T-helper 1 cell treated with Interleukin-12 subunit alpha and Interleukin-12 subunit beta and Interleukin-4 antibody, amounts not matched to agents 30 ng/mL and 1 ng/mL, for 36 hours (primary cell): ENCODE results near the gene DDX1. TPM values are rescaled to one million over a fixed set of nuclear protein-coding genes. Genes with fewer than 3 reads are reported as not detected.

Experiments used
- intact Hi-C: fragments of 100-400 bp; cut with micrococcal nuclease; formaldehyde crosslinking; loops from one replicate; pipeline ENCODE4 v1.15.1; 2024
- total RNA-seq: library from RNA; stranded (reverse); gene quantifications from 2 replicates; pipeline ENCODE4 v1.2.3, GENCODE V29; 2022

The DDX1 gene
- total RNA-seq, 1 donor from 2014 or later = 66.0 TPM

DNA sequence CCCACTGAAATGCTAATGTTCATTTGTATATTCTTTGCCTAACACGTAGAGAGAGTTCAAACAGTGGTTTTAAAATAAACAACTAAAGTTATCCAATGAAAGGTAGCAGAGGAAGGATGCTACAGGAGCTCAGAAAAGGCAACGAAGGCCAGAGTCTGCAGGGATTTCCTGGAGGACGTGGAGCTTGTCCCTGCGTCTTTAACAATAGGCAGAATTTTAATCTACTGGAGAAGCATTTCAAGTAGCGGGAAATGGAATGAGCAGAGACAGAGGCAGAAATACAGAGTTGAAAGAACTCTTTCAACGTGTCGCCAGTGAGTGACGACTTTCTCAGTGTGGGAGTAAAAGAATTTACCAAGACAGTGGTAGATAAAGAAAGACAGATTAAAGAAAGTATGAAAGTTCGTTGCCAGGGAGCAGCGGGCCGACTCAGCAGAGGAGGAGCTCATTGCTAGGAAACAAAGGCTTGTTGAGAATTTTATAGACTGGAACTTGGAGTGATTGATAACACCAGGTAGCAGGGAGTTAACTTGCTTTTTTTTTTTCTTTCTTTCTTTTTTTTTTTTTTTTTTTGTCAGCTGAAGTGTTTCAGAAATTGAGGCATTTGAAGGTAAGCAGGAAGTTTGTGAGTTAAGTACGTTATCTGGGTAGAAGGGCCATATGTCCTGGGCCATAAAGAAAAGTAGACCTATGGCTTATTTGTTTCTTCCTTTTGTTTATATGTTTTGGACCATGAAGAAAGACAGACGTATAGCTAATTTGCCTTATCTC, 29.9 kb upstream of the DDX1 start:
- intact Hi-C loops = loop anchor here (1.0 to 5.0 kb wide), 6 partner anchors 16 to 659 kb away; partner anchors contain the start of gene DDX1

DNA sequence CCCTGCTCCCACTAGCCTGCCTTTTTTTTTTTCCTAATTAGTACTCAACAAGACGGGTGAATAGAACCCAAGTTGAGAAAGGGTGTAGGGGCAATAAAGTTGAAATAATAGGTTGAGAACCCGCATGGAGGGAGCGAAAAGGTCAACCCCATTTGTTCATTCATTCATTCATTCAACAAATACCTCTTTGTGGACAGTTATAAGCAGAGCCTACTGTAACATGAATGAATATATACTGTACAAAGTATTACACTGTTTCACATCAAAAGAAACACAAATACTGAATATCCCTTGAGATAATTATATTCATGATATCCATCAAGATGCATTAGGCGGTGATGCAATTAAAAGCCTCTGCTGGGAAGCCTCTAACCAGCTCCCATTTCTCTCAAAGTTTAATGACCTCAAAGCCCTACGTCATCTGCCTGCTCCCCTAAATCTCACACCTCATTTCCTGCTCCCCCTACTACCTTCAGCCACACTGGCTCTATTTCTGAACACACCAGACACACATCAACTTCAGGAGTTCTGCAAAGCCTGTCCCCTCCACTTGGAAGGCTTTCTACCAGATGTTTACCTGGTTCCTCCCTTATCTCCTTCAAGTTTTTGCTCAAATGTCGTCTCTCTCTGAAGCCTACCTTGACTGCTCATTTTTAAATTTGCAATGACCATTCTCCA, 29.2 kb upstream of the DDX1 start:
- intact Hi-C loops = loop anchor here (5.0 kb wide), 1 partner anchor 660 kb away; no protein-coding TSS in a partner anchor

DNA sequence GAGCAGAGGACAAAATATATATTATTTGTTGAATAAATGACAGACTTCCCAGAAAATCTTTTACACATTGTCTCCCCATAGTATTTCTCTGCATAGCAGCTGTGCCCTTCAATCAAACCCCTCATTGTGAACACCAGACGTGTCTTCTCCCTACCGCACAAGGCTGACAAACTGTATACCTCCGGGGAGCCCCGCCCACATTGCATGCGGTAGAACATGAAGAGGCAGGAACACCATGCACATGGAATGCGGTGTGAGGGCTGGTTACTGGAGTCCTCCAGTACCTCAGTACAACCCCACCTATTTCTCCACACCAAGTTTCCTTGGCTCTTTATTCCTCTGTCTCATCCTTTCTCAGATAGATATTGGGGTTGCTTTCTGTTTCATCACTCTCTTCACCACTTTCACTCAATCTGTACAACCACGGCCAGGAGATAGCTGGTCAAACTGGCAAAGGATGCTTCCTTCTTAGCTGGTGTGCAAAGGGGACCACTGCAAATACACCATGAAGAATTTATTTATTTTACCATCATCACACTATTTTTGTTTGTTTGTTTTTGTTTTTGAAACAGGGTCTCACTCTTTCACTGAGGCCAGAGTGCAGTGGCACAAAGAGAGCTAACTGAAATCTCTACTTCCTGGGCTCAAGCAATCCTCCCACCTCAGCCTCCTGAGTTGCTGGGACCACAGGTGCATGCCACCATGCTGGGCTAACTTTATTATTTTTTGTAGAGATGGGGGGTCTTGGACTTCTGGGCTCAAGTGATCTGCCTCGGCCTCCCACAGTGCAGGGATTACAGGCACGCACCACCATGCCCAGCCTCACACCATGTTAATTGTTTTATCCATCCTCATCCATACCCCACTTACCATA, 28.2 kb upstream of the DDX1 start:
- intact Hi-C loops = loop anchor here (5.0 kb wide), 1 partner anchor 661 kb away; no protein-coding TSS in a partner anchor

DNA sequence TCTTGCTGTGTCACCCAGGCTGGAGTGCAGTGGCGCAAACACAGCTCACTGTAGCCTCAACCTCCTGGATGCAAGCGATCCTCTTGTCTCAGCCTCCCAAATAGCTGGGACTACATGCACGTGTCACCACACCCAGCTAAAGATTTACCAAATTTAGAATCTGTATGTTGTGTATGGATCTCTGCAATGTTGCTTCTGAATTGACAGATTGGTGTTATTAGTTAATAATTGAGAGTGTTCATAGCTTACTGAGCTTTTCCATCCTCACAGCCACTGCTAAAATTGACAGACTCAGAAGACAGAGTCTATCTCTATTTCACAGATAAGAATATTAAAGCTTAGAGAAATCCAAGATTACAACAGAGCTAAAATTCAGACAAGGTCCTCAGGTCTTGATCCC, 26.3 kb upstream of the DDX1 start:
- intact Hi-C loops = no loop called here

DNA sequence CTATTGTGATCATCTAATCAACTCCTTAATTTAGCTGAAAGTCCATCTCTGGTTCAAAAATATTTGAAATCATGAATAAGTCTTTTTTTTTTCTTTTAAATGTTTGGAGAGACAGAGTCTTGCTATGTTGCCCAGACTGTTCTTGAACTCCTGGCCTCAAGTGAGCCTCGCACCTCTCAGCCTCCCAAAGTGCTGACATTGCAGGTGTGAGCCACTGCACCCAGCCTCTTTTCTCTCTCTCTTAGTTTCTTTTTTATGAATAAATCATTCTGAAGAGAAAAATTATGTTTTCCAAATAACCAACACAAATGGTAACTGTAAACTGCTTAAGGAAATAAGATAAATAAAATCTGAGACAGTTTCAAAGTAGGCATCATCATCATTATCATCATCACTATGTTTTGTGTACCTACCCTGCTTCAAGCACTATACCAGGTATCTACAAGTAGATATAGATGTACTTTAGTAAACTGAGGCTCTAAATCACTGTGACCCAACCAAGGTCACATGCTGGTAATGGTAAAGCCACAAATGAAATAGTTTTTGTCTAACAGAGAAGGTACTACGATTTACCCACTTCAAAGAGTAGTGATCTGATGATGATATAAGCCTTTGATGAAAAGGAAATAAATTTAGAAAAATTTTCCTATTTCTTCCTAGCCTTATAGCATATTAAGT, 25.5 kb upstream of the DDX1 start:
- intact Hi-C loops = no loop called here

DNA sequence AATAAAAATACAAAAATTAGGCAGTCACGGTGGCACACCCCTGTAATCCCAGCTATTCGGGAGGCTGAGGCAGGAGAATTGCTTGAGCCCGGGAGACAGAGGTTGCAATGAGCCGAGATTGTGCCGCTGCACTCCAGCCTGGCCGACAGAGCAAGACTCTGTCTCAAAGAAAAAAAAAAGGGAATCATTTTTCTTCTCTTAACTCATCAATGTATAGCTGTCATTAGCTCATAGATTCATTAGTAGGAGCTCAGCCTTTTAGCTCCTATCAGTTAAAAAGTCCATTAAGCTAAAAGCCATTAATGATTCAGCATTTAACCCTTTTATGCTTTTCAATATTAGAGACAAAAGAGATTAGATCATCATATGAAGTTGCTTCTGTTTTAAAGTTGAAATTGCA, 24.8 kb upstream of the DDX1 start:
- intact Hi-C loops = no loop called here

DNA sequence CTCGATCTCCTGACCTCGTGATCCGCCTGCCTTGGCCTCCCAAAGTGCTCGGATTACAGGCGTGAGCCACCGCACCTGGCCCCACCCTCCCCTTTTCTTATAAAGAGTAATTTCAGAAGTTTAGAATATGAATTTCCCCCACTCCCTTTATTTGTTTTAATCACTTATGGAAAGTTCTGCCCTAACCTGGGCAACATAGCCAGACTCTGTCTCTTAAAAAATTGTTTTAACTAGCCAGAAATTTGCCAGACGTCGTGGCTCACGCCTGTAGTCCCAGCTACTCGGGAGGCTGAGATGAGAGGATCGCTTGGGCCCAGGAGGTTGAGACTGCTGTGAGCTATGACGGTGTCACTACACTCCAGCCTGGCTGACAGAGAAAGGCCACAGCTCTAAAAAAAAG, 22.8 kb upstream of the DDX1 start:
- intact Hi-C loops = no loop called here

DNA sequence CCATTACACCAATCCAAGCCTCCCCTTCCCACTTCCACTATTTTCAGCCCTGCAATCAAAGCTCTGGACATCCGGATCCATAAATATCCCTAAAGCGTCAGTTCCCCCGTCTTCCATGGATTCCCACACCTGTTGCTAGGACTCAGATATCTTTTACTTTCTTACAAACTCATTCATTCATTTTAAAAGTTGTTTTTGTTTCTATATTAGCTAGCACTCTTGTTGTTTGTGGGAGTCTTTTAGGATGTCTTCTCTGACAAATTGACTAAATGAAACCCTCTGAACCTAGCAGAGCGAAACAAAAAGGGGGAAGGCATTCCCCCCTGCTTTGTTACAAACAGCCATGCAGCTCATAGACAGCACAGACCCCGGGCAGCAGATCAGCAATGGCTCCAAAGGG, 21.6 kb upstream of the DDX1 start:
- intact Hi-C loops = loop anchor here (10.0 kb wide), 2 partner anchors 535 to 1745 kb away; no protein-coding TSS in a partner anchor

DNA sequence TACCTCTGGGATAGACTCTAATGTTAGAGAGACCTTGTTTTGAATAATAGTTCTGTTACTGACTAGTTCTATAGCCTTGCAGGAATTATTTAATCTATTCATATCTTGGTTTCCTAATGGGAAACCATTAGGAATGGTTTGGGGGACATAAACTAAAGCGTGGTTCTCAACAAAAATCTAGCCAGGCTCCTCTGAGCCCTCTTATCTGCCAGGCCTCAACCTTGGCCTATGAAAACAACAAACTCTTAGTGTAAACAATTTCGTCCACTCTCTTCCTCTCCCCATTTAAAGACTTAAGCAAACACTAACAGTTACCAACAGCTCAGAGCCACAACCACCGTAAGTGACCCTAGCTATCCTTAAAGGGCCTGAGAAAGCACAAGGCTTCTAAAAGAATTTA, 19.9 kb upstream of the DDX1 start:
- intact Hi-C loops = loop anchor here (10.0 kb wide), 2 partner anchors 537 to 1747 kb away; no protein-coding TSS in a partner anchor

DNA sequence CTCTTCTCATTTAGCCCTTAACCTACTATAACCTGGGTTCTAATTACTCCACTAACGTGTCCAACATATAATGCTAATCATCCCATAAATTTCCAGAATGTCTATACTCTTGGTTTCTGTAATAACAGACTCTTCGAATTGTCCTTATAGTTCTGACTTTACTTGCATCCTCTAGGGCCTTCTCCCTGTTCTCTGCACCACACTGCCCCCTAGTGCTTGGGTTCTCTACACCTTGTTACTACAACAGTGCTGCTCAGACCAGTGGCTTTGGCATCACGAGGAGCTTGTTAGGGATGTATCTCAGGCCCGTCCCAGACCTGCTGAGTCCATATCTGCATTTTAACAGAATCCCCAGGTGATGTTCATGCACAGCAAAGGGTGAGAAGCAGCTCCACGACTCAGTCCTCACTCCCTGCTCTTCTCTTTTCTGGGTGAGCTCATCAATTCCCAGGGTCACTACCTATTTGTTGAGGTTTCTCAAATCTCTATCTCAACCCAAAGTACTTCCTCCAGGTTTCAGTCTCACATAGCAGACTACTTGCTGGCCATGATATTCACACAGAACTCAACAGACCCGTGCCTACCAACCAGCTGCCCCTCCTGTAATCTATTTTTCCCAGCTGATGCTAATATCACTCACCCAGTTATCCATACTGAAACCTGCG, 14.5 kb upstream of the DDX1 start:
- intact Hi-C loops = loop anchor here (1.0 to 10.0 kb wide), 10 partner anchors 14 to 1752 kb away; partner anchors contain the start of genes DDX1 and NBAS

DNA sequence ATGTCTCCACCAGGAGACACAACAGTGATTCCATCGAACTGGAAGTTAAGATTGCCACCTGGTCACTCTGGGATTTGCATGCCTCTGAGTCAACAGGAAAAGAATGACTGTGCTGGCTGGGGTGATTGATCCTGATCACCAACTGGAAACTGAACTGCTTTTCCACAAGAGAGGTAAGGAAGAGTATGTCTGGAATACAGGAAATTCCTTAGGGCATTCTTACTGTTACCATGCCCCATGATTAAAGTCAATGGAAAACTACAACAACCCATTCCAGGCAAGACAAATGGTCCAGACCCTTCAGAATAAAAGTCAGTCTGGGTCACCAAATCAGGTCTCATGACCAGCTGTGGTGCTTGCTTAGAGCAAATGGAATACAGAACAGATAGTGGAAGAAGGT, 12.0 kb upstream of the DDX1 start:
- intact Hi-C loops = loop anchor here (5.0 to 10.0 kb wide), 4 partner anchors 545 to 1755 kb away; no protein-coding TSS in a partner anchor

DNA sequence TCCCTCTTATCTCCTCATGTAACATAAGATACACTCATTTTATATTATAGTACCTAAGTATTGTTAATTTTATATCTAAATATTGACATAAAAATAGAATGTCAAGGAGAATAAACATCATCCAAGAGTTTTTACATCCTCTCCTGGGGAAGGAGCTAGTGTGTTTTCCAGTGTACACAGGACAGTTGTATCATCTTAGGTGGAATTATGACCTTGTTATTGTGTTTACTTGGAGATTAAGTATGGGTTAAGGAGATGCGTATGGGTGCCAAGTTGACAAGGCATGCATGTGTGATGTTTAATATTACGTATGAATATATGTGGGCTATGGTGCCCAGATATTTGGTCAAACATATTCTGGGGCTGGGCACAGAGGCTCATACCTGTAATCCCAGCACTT, 11.2 kb upstream of the DDX1 start:
- intact Hi-C loops = no loop called here

DNA sequence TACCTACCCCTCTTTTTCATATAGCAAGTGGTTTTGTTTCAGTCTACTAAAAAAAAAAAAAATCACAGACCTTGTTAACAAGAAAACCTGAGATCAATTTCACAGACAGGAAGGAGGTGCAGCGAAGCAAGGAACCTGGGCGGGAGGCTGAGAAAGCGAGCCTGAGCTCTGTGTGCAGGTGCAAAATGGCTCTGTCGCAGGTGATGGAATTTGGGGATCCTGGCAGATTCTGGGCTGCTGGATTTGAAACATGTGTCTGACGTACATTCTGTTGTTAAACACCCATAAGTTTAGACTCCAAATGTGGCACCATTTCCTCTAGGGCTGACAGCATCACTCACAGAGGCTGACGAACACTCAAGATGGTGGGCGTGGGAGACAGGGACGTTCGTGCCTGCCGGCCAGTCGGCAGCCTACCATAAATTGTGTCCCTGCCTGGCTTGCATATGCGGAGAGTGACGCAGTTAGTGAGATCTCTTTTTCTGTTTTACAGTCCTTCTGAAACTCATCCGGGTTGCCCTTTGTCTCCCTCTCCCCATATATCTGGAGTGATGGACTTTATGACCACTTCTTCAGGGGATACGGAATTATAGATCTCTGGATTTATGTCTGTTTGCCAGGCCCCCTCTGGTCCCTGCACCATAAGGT, 8.8 kb upstream of the DDX1 start:
- intact Hi-C loops = no loop called here

DNA sequence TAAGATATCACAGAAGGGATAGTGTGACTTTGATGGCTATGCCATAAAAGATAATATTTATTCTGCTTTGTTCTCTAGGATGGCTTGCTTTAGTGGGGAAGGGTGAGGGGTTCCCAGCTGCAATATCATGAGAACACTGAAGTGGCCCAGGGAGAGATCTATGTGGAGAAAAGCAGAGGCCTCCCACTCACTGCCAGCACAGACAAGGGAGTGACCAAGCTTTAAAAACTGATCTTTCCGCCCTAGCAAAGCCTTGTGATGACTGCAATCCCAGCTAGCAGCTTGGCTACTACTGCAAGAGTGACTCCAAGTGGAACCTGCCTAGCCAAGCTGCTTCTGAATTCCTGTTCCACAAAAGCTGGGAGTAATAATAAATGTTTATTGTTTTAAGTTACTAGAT, 7.8 kb upstream of the DDX1 start:
- intact Hi-C loops = no loop called here

DNA sequence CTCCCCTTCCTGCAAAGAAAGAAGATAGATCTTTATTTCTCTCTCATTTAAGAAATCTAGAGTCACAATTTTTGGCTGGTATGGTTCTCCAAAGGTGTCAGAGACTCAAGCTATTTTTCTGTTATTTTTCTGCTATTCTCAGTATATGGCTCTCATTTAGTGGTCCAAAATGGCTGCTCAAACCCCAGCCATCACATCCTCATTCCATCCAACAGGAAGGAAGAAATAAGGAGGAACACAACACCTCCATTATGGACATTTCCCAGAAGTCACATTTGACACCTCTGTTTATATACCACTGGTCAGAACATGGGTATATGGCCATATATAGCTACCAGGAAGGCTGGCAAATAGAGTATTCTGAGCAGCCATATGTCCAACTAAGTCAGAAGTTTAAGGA, 7.4 kb upstream of the DDX1 start:
- intact Hi-C loops = no loop called here

DNA sequence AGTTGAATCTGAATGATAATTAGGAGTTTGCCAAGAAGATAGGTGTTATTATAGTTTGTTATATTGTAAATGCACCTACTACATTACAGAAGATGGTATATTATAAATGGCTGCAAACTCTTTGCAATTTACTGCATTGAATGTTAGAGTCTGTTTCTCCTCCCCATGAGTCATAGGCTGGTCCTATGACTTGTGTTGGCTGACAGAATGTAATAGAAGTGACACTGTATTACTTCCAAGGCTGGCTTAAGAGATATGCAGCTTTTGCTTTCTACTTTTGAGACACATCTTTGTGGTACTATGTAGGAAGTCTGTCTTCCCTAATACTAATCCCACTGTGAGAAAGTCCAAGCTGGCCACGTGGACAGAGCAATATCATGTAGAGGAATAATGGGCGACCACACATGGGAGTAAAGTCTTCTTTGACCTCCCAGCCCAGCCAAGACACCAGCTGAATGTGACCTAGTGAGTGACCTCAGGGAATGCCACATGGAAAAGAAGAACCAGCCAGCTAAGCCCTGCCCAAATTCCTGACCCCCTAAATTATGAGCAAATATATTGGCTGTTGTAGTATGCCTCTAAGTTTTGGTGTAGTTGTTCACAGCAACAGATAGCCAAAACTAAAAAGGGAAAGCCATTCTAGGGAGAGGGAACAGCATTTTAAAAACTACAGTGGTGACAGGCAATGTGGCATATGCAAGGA, 6.8 kb upstream of the DDX1 start:
- intact Hi-C loops = no loop called here

DNA sequence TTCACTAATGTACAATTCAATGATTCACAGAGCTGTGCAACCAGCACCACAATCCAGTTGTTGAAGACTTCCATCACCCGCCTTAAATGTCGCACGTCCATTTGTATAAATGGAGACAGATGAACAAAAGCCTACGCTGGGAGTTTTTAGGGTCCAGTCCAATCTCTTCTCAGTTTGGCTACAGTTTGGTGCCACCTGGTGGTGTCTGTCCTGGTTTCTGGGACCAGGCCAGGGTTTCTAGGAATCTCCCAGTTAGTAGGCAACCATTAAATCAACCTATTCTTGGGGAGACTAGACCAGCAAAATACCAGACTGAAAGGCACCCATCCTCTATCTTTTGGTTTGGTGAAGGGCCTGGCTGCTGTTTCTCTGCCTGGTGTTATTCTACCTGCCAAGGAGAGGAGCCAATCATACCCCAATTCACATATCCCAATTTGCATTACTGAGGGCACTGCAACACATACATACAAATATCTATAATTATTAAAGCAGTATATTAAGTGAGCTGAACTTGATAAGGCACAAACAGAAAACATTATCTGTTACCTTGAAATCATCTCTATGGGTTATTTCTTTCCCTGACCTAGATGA, 3.2 kb upstream of the DDX1 start:
- intact Hi-C loops = no loop called here

DNA sequence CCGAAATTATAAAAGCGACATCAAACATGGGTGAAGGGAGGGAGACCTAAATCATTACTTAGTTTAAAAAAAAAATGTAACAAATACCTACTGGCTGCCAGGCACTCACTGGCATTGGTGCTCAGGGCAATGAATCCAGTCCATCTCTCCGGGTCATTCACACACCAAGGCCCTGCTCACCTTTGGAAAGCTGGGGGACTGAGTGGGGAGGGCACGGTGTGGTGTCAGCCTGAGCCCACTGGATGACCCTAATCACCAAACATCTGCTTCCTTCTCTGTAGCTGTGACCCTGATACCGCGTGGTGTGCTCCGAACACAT, 336 bp upstream of the DDX1 start:
- intact Hi-C loops = loop anchor here (1.0 kb wide), 4 partner anchors 14 to 449 kb away; partner anchors contain the start of gene NBAS

DNA sequence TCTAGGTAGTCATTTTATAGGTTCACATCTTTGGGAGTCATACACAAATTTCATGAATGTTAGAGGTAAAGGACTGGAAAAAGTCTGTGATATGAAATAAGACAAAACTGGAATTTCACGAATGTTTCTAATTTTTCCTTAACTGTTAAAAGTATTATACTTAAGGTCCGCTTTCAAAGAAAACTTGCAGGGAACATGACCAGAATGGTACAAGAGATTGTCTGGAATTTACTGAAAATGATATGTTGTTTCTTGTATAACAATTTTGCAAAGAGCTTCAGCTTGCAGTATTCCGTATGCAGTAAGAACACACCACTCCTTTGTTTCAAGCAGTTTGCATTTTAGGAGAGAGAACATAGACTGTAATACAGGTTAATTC, 1.6 kb downstream of the DDX1 start:
- intact Hi-C loops = loop anchor here (2.0 kb wide), 1 partner anchor 1015 kb away; no protein-coding TSS in a partner anchor
